NK-92 (cell line): ENCODE data around the gene DLX5.

ENCODE experiments used
- DNase-seq: peaks from one replicate; lab custom pipeline; 2025; ENCODE audit not compliant: unreplicated experiment; lab: John Stamatoyannopoulos, UW

The DLX5 gene

GRCh38 chr7:97006055-97006815 lies 18.4 kb downstream of the DLX5 start:
- DNase-seq = no peak

DNA sequence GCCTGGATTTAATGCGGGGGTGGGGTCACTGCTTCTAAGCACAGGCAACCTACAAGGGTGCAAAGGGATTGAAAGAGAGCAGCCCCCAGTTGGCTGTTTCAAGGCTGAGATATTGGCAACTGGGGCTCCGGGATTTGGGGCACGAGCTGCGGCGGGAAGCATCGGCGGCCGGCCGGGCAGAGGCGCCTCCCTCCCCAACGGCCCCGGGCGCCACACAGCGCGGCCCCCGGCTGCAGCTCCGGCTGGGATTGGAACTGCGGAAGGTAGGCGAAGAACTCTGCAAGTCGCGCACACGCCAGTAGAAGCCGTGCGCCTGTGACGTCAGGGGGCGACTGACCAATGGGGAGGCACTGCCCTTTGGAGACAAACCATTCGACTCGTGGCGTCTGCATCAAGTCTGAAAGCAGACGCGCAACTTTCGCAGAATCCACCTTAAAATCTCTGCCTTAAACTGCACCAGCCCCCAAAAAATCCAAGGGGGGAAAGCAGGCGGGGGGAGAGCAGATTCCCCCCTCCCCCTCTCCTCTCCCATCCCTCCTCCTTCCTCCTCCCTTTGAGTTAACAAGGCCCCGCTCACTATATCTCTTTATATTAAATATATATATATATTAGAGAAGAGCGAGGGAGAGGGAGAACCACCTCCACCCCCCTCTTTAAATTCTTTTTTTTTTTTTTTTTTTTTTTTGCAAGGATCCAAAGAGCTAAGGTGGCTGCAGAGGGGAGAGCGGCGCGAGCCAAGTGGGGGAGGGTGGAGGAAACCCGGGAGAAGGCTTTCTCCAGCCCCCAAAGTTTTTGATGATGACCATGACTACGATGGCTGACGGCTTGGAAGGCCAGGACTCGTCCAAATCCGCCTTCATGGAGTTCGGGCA lies 19.2 kb downstream of the DLX5 start, which contains the start of gene DLX6:
DLX6 (plus strand) TSS at position 371 of the 872 bp plus-strand sequence; CDS start at position 796, 425 bp downstream.
- no peak for DNase-seq

GRCh38 chr7:97004247-97005182 lies 20.1 kb downstream of the DLX5 start:
- DNase-seq = no peak

DNA sequence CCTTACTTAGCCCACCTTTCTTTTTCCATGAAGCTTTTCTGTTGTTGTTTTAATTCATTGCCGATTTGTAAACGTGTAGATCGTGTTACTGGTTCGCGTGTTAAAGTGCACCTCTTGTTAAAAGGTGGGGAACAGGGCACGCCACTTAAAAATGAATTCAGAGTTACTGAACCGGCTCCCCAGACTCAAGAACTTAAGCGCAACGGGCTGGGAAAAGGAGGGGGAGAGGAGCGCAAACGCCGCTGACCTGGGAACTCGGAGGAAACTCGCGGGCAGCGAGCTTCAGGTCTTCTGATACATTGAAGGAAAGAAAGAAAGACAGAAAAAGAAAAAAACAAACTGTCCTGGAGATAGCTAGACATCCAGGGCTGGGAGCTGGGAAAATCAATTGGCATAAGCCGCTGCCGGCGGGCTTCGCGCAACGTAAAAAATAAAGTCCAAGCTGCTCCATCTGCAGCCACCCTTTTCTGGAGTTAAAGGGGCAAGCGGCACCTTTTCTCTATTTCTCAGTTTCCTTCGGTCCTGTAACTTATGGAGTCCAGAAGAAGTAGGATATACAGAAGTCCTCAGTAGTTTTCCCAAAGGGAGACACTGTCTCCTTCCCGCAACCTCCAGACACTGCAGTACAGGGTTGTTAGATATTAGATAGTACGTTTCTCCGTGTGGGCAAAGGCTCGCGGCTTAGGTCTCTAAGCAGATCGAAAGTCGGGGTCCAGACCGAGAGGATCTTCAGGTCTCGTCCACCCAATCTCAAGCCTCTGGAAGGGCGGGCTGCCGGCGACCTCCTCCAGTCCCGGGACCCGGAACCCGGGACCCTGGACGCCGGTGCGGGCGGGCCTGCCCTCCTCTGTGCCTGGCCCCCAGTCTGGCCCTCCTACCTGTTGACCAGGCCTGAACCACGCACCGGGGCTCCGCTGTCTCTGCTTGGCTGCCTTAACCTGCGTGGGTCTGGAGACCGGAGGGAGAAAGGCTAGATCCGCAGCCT lies 21.1 kb downstream of the DLX5 start:
- no peak for DNase-seq

- DNase-seq = no peak
Observed at GRCh38 chr7:97002555-97003261, 21.9 kb downstream of the DLX5 start.

- no peak for DNase-seq
Observed at GRCh38 chr7:97001656-97002554, 22.7 kb downstream of the DLX5 start.

DNA sequence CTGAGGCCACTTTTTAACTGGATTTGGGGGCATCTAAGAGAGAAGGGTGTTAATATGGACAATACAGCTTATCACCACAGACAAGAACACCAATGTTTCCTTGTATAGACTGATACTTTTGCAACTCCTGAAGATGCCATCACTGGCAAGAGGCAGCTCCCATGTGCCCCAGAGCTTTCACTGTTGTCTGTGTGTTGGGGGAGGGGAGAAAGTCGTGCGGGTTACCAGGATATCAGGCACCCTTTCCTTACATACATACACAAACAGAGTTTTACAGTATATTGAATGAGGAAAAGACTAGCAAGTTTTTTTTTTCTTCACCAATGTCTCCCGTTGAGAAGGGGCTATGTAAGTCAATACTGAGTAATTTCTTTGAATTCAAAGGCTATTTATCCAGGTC lies 23.4 kb downstream of the DLX5 start:
- no peak for DNase-seq

DNA sequence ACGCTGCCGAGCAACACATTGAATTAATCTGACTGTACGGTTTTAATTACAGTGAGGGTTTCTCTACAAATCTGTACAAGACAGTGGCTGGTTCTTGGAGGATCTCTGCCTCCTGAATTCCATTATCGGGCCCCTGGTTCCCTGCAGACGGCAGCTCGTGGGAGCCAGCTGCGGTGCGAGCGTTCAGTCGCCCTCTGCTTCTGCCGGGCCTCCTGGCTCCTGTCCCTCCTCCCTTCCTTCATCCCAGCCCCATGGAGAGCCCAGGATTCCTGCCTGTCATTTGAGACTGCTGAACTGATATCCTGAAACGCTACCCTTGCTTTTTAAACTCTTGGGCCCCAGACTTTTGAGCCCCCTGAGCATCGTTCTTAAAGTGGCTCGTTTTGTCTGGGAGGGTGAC lies 25.9 kb downstream of the DLX5 start:
- no peak for DNase-seq

DNA sequence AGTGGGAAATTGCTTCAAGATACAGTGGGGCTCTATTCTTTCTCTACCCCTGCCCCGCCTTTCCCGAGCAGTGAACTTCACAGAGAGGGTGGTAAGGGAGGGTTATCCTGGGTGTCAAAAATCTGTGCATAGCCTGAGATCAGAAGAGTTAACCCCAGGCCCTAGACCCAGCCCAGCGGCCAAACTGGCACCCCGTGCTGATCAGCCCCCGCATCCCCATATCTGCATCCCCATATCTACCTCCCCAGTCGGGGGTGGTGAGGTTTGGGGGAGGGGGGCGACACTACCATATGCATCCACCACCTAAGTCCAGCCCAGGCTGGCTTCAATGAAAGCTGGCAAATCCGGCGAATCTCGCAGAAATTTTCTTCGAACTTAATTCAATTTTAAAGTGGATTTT lies 26.3 kb downstream of the DLX5 start:
- no peak for DNase-seq

- DNase-seq = no peak
Observed at GRCh38 chr7:96997512-96998032, 27.1 kb downstream of the DLX5 start.

GRCh38 chr7:96996958-96997511 lies 27.6 kb downstream of the DLX5 start:
- no peak for DNase-seq

DNA sequence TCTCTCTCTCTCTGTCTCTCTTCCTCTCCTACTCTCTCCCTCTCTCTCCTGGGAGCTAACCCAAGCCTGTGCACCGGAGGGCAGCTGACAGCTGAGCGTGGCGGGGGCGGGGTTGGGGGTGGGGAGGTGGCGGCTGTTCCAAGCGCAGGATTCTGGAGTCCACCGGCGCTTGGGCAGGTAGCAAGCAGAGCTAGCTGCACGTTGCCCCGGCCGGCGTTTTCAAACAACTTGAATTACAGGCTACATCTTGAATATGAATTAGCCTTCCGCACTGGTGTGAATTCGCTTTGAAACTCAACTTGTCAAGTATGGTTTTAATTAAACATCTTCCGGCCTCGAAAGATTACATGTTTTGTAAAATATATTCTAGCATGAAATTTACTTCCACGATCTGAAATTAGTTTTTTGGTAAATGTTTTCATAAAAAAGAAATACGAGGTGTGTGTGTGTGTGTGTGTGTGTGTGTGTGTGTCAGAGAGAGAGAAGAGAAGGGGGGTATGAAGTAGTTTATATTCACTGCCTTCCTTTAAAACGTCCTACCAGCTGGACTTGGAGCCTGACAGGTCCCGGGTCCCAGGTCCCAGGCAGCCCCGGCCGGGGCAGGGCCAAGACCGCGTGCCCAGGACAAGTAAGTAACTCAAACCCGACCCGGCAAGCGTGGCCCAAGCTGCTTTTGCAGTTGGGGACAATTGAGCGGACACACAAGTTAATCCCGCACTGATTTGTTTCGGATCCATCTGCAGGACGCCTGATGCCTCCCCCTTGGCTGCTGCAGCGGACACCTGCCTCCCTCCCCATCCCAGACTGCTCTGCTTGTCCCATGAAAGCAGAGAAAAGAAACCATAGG lies 28.3 kb downstream of the DLX5 start:
- DNase-seq = no peak

DNA sequence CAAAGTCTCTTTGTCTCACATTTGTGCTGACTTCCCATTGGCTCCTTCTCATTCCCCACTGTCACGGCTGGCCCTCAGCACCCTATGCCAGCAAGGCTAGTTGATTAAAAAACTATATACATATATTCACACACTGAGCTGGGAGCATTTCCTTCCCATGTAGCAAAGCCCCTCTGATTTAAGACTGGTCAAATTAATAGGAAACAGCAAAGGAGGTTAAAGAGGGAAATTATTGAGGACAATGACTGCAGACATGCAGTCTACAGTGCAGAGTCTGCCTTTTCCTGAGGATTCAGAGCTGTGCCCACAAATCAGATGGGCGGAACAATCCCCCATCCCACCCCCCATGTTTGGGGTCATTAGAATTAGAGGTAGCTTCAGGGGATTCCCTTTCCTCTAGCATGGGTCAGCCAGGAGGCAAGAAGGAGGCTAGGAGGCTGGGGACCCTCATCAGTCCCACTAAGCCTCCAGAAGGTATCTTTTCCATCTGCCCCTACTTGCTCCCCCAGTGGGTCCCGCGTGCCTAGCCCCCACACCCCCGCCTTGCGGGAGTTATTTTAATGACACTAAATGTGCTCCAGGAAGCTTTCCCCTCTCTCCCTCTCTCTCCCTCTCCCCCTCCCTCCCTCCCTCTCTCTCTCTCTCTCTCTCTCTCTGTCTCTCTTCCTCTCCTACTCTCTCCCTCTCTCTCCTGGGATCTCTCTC lies 29.1 kb downstream of the DLX5 start:
- DNase-seq = no peak

DNA sequence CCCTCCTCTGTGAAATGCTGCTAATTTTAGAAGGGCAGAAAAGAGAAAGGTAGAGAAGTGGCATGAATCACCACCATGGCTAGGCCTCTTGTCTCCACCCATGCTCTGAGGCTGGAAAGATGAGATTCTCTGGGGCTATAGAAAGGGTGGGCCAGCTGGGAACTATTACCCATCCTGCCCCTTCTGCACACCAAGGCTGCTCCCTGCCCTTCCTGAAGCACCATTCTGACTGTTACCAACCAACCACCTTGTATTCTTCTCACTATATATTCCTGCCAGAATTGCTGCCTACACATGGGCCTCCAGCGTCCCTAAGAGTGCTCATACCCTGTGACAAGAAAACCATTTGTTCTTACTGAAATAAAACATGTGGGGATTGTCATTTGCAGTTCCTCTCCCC lies 30.7 kb downstream of the DLX5 start:
- DNase-seq = no peak

DNA sequence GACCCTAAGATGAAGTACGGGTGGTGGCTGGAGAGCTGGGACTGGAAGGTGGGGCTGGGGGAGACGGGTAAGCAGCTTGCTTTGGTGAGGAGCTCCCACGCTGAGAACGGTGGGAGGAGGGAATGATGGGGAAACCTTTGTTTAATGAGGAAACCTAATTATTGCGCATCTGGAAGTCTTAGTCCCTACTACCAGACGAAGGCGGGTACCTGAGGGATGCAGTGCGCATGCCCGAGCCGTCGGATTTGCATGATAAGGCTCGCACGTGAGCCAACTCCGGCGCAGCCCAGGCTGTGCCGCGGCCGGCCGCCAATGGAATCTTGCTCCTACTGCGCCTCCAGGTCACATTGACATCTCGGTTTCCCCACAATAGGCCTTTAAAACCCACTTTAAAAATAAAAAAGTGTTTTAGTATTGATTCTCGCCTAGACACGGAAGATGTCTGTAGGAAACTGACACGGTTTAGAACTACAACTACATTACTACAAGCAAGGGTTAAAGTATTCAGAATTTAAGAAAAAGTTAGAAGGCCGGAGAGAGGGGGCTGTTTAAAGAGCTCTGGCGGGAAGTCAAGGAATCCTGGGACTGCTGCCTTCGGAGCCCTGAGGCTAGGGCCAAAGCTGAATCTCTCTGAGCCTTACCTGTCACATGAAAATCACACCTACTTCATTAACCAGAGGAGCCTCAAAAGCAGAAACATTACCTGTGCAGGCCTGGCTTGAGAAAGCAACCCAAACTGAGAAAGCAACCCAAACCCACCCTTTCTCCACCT lies 31.4 kb downstream of the DLX5 start:
- DNase-seq = no peak
